Ureter (tissue), 1 donor: Measurements from ENCODE around the gene EXOSC1. TPM values are rescaled to one million over a fixed set of nuclear protein-coding genes. Genes with fewer than 3 reads are reported as not detected.
"Not testable (repeated sequence)": the region's sequence is repeated elsewhere in the genome, so short reads cannot be mapped to it uniquely, and the experiment has no call there.

Experiments
- DNase-seq: peaks from one replicate; pipeline ENCODE4 v3.0.0-alpha.2; 2020; ENCODE audit warnings: low spot score
- total RNA-seq: library from RNA; stranded (reverse); gene quantifications from one replicate; pipeline ENCODE4 v1.2.4, GENCODE V29; 2023
- donor health status: DM: yes; HTN: yes; CAD: no.

Gene EXOSC1
- total RNA-seq, 1 donor from 2014 or later: 41.2 TPM

GRCh38 chr10:97408496-97408992, 37.3 kb downstream of the EXOSC1 start:
- DNase-seq: peak; percentile 76

GRCh38 chr10:97407952-97408248, 37.9 kb downstream of the EXOSC1 start:
- no peak for DNase-seq

- peak; percentile 63 for DNase-seq
Observed at GRCh38 chr10:97407211-97407951, 38.4 kb downstream of the EXOSC1 start.

GRCh38 chr10:97406483-97406882, 39.3 kb downstream of the EXOSC1 start:
- not testable (repeated sequence) for DNase-seq

GRCh38 chr10:97406064-97406463, 39.7 kb downstream of the EXOSC1 start:
- DNase-seq: no peak

- DNase-seq: no peak
Observed at GRCh38 chr10:97404044-97404443, 41.8 kb downstream of the EXOSC1 start.

- DNase-seq: no peak
Observed at GRCh38 chr10:97401455-97401919, 44.3 kb downstream of the EXOSC1 start.

GRCh38 chr10:97400665-97401454, 44.9 kb downstream of the EXOSC1 start, which contains the start of gene RRP12:
RRP12 (minus strand) TSS chr10:97401340; CDS start chr10:97401231, 109 bp downstream.
- peak; percentile 91 for DNase-seq

- no peak for DNase-seq
Observed at GRCh38 chr10:97399843-97400545, 45.8 kb downstream of the EXOSC1 start.

GRCh38 chr10:97396056-97396455, 49.8 kb downstream of the EXOSC1 start:
- DNase-seq: no peak

GRCh38 chr10:97393034-97393573, 52.7 kb downstream of the EXOSC1 start:
- DNase-seq: no peak

GRCh38 chr10:97390091-97390490, 55.7 kb downstream of the EXOSC1 start:
- DNase-seq: no peak

GRCh38 chr10:97388152-97388551, 57.7 kb downstream of the EXOSC1 start:
- no peak for DNase-seq

Other genes starting within 250 kb of the EXOSC1 start
- 8.3 TPM for gene ARHGAP19, start 153.4 kb downstream of the EXOSC1 start, total RNA-seq
- gene FRAT1, start 126.7 kb downstream of the EXOSC1 start, total RNA-seq: 2.9 TPM
- 11.8 TPM for gene FRAT2, start 111.3 kb downstream of the EXOSC1 start, total RNA-seq
- gene RRP12, start 44.7 kb downstream of the EXOSC1 start, total RNA-seq: 51.9 TPM
- 190 TPM for gene PGAM1, start 19.8 kb downstream of the EXOSC1 start, total RNA-seq
- gene ZDHHC16, start 169 bp upstream of the EXOSC1 start, total RNA-seq: 34.0 TPM
- 71.5 TPM for gene MMS19, start 52.4 kb upstream of the EXOSC1 start, total RNA-seq
- gene UBTD1, start 52.9 kb upstream of the EXOSC1 start, total RNA-seq: 6.2 TPM
- gene ANKRD2, start 126.8 kb upstream of the EXOSC1 start, total RNA-seq: 1.1 TPM
- gene HOGA1, start 138.4 kb upstream of the EXOSC1 start, total RNA-seq: 1.3 TPM
- gene C10orf62, start 143.7 kb upstream of the EXOSC1 start, total RNA-seq: not detected
- gene MORN4, start 187.5 kb upstream of the EXOSC1 start, total RNA-seq: 12.9 TPM
- 16.7 TPM for gene PI4K2A, start 194.7 kb upstream of the EXOSC1 start, total RNA-seq
- gene AVPI1, start 241.2 kb upstream of the EXOSC1 start, total RNA-seq: 11.7 TPM